OCI-LY3 (cell line): ENCODE measurements around the gene AUTS2.

ENCODE experiments used
- H2AFZ ChIP-seq: fragments of 200-600, 300-600 bp; shearing (Covaris generic); 2 replicates; pipeline ENCODE4 v1.6.0; 2014; ENCODE audit warnings: antibody characterized with exemption, low read depth, low read length
- H3K27ac ChIP-seq: fragments of 200-600, 300-600 bp; sonication (generic); 2 replicates; pipeline ENCODE4 v1.5.1; 2014; ENCODE audit warnings: mild to moderate bottlenecking, low read length, moderate library complexity, mixed read lengths
- H3K27me3 ChIP-seq: fragments of 200-600, 300-600 bp; sonication (generic); 2 replicates; pipeline ENCODE4 v1.6.1; 2014; ENCODE audit warnings: low read depth, low read length, mixed read lengths
- H3K36me3 ChIP-seq: fragments of 200-600, 300-600 bp; sonication (generic); replicated peaks from 2 replicates; pipeline ENCODE3; 2014; ENCODE audit warnings: low read depth, low read length, mixed read lengths
- H3K4me1 ChIP-seq: fragments of 300-600, 200-600 bp; sonication (generic); 2 replicates; pipeline ENCODE4 v1.6.1; 2014; ENCODE audit warnings: low read length, mixed read lengths
- H3K4me2 ChIP-seq: fragments of 200-600, 300-600 bp; sonication (generic); 2 replicates; pipeline ENCODE4 v1.6.1; 2014; ENCODE audit warnings: low read length, mixed read lengths
- H3K4me3 ChIP-seq: fragments of 300-600, 200-600 bp; sonication (generic); 2 replicates; pipeline ENCODE4 v1.5.1; 2014; ENCODE audit warnings: antibody characterized with exemption, mild to moderate bottlenecking, low read length, moderate library complexity
- H3K79me2 ChIP-seq: fragments of 300-600, 200-600 bp; shearing (Covaris generic); 2 replicates; pipeline ENCODE4 v1.6.1; 2014; ENCODE audit warnings: mild to moderate bottlenecking, low read length, mixed read lengths
- H3K9ac ChIP-seq: fragments of 300-600, 200-600 bp; shearing (Covaris generic); 2 replicates; pipeline ENCODE4 v1.6.0; 2014; ENCODE audit warnings: mild to moderate bottlenecking, low read length, moderate library complexity
- H3K9me3 ChIP-seq: fragments of 200-600, 300-600 bp; shearing (Covaris generic); 2 replicates; pipeline ENCODE4 v1.6.1; 2014; ENCODE audit warnings: low read length, mixed read lengths; ENCODE audit not compliant: insufficient read depth
- H4K20me1 ChIP-seq: fragments of 200-600, 300-600 bp; sonication (generic); 2 replicates; pipeline ENCODE4 v1.6.1; 2016; ENCODE audit warnings: low read length, mixed read lengths; ENCODE audit not compliant: insufficient read depth
- CTCF ChIP-seq: fragments of 200-600, 300-600 bp; sonication (generic); IDR thresholded peaks from 2 replicates; pipeline ENCODE4 v1.5.1; 2014; ENCODE audit warnings: antibody characterized with exemption, low read length, low read depth
- EZH2phosphoT487 ChIP-seq: fragments of 200-600 bp; shearing (Covaris generic); IDR thresholded peaks from 2 replicates; pipeline ENCODE4 v1.6.1; 2018; ENCODE audit warnings: antibody characterized with exemption, mixed run types, low read depth

AUTS2 gene

GRCh38 chr7:69599286-69599954 is 1.1 kb downstream of the AUTS2 start:
- H3K36me3 ChIP-seq = no peaks in the 10 kb centered on the region
- no peaks in the 10 kb centered on the region for H4K20me1 ChIP-seq
- H3K4me1 ChIP-seq = peaks cover 7% of the 10 kb centered on the region
- H3K27me3 ChIP-seq = peaks cover 1% of the 10 kb centered on the region; the same call in 1 of the 2 replicates
- no peaks in the 10 kb centered on the region for H3K79me2 ChIP-seq
- no peak overlapping the region for H3K27ac ChIP-seq
- H3K4me3 ChIP-seq = no peak overlapping the region
- H3K9ac ChIP-seq = no peak overlapping the region
- TF ChIP-seq EZH2phosphoT487 = no peak
- no peak for TF ChIP-seq CTCF
- no peaks in the 10 kb centered on the region for H3K9me3 ChIP-seq
- H2AFZ ChIP-seq = no peak overlapping the region
- no peak overlapping the region for H3K4me2 ChIP-seq

GRCh38 chr7:69599955-69600709 is 1.9 kb downstream of the AUTS2 start:
- H3K79me2 ChIP-seq = no peaks in the 10 kb centered on the region
- H3K9ac ChIP-seq = no peak overlapping the region
- no peak overlapping the region for H2AFZ ChIP-seq
- TF ChIP-seq EZH2phosphoT487 (no peak), CTCF (no peak)
- H3K4me3 ChIP-seq = no peak overlapping the region
- H3K27me3 ChIP-seq = peaks cover 3% of the 10 kb centered on the region; the same call in 1 of the 2 replicates
- no peaks in the 10 kb centered on the region for H3K36me3 ChIP-seq
- H4K20me1 ChIP-seq = no peaks in the 10 kb centered on the region
- no peak overlapping the region for H3K27ac ChIP-seq
- H3K4me1 ChIP-seq = peaks cover 7% of the 10 kb centered on the region
- H3K9me3 ChIP-seq = no peaks in the 10 kb centered on the region
- H3K4me2 ChIP-seq = no peak overlapping the region

GRCh38 chr7:69600710-69601519 is 2.6 kb downstream of the AUTS2 start:
- Histone ChIP-seq H3K4me1 (peaks cover 7% of the 10 kb centered on the region), H3K9ac (no peak overlapping the region)

More at GRCh38 chr7:69600710-69601519, 2.6 kb downstream of the AUTS2 start:
- no peak overlapping the region for H3K4me3 ChIP-seq
- no peaks in the 10 kb centered on the region for H3K36me3 ChIP-seq
- peaks cover 3% of the 10 kb centered on the region; the same call in 1 of the 2 replicates for H3K27me3 ChIP-seq
- no peak overlapping the region for H3K27ac ChIP-seq
- TF ChIP-seq CTCF = no peak
- TF ChIP-seq EZH2phosphoT487 = no peak
- H3K4me2 ChIP-seq = no peak overlapping the region
- H2AFZ ChIP-seq = no peak overlapping the region
- H3K9me3 ChIP-seq = no peaks in the 10 kb centered on the region
- no peaks in the 10 kb centered on the region for H3K79me2 ChIP-seq
- no peaks in the 10 kb centered on the region for H4K20me1 ChIP-seq
